Skeletal muscle satellite cell (primary cell): ENCODE results near the gene HIVEP3.
"Not testable (repeated sequence)": the region's sequence is repeated elsewhere in the genome, so short reads cannot be mapped to it uniquely, and the experiment has no call there.

Experiments used
- H3K27me3 ChIP-seq: 2 replicates; pipeline ENCODE4 v1.7.0; 2013; ENCODE audit warnings: low read length; ENCODE audit not compliant: control insufficient read depth, insufficient read depth
- H3K36me3 ChIP-seq: 2 replicates; pipeline ENCODE4 v1.7.0; 2013; ENCODE audit warnings: mild to moderate bottlenecking, control low read depth, low read length; ENCODE audit not compliant: insufficient read depth
- H3K4me1 ChIP-seq: 2 replicates; pipeline ENCODE4 v1.7.0; 2013; ENCODE audit warnings: low read length; ENCODE audit not compliant: control insufficient read depth, insufficient read depth
- H3K4me2 ChIP-seq: 2 replicates; pipeline ENCODE4 v1.7.0; 2013; ENCODE audit warnings: mild to moderate bottlenecking, low read length
- H3K4me3 ChIP-seq: 2 replicates; pipeline ENCODE4 v1.7.0; 2013; ENCODE audit warnings: low read length
- H3K9ac ChIP-seq: 2 replicates; pipeline ENCODE4 v1.7.0; 2013; ENCODE audit warnings: mild to moderate bottlenecking, low read depth, low read length, moderate library complexity
- H3K9me3 ChIP-seq: replicated peaks from 2 replicates; pipeline ENCODE4 v1.7.0; 2013; ENCODE audit warnings: mild to moderate bottlenecking, control low read depth, low read length

Gene HIVEP3

DNA sequence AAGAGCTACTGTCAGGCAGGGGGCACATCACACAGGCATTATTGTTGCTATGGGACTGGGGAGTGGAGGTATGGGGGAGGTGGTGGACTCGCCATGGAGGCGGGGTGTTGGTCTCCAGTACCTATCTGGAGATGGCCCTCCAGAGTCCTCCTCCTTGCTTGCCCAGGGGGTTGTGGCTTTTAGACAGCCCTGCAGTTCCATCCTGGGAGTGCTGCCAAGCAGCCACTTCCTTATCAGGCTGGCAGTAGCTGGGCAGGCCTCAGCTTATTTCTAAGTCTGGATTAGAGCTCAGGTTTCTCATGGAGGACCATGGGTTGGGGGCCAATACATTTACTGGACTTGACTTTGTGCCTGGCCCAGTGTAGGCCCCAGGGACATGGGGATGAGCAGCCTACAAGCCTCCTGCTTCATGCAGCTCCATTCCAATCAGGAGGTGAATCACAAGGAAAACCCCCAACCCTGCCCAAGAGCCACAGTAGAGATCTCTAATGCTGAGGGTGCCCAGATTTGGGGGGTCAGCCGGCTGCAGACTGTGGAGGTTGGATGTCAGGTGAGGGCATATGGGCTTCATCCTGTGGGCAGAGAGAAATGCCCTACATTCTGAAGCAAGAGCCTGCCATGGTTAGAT, 223.5 kb downstream of the HIVEP3 start:
- Histone ChIP-seq H3K9me3 (no peaks in the 10 kb centered on the region), H3K4me1 (no peaks in the 10 kb centered on the region), H3K9ac (no peak overlapping the region), H3K27me3 (no peaks in the 10 kb centered on the region), H3K4me3 (no peak overlapping the region), H3K4me2 (no peak overlapping the region), H3K36me3 (no peaks in the 10 kb centered on the region)

DNA sequence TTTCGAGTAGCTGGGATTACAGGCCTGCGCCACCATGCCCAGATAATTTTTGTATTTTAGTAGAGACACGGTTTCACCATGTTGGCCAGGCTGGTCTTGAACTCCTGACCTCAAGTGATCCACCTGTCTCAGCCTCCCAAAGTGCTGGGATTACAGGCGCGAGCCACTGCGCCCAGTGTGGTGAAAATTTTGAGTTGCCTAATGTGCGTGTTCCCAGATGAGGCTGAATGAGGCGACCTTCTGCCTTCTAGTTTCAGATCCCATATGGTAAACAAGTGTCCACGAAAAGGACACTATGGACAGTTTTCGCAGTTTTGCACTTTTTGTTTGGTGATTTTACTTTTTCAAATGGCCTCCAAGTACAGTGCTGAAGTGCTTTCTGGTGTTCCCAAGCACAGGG, 226.8 kb downstream of the HIVEP3 start:
- H3K36me3 ChIP-seq, H3K4me3 ChIP-seq, H3K4me2 ChIP-seq, H3K4me1 ChIP-seq, H3K27me3 ChIP-seq, H3K9me3 ChIP-seq, H3K9ac ChIP-seq: not testable (repeated sequence)

DNA sequence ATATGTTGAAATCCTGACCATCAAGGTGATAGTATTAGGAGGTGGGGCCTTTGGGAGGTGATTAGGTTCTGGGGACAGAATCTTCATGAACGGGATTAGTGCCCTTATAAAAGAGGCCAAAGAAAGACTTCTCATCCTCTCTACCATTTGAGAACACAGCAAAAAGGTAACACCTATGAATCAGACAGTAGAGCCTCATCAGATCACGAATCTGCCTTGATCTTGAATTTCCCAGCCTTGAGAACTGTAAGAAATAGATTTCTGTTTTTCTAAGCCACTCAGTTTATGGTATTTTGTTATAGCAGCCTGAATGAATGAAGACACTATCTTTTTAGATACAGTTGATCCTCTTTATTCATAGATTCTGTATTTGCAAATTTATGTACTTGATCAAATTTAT, 227.3 kb downstream of the HIVEP3 start:
- no peak overlapping the region for H3K4me2 ChIP-seq
- no peaks in the 10 kb centered on the region for H3K4me1 ChIP-seq
- no peak overlapping the region for H3K9ac ChIP-seq
- H3K27me3 ChIP-seq: no peaks in the 10 kb centered on the region
- no peak overlapping the region for H3K4me3 ChIP-seq
- no peaks in the 10 kb centered on the region for H3K36me3 ChIP-seq
- H3K9me3 ChIP-seq: no peaks in the 10 kb centered on the region

DNA sequence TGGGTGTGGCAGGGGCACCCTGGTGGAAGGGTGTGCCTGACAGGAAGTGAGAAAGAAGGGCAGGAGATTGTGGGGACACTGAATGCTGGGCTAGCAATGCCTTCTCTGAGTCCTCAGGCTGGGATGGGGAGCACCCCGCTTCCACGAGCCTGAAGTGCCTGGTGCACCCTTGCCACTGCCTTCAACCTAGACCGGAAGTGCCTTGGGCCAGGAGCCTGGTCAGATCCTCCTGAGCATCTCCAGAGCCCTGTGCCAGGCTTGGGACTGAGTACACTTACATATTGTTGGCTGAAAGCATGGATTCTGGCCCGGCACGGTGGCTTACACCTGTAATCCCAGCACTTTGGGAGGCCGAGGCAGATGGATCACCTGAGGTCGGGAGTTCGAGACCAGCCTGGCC, 228.4 kb downstream of the HIVEP3 start:
- no peak overlapping the region for H3K4me3 ChIP-seq
- H3K4me2 ChIP-seq: no peak overlapping the region
- H3K4me1 ChIP-seq: no peaks in the 10 kb centered on the region
- H3K9me3 ChIP-seq: no peaks in the 10 kb centered on the region
- H3K36me3 ChIP-seq: no peaks in the 10 kb centered on the region
- no peak overlapping the region for H3K9ac ChIP-seq
- no peaks in the 10 kb centered on the region for H3K27me3 ChIP-seq

DNA sequence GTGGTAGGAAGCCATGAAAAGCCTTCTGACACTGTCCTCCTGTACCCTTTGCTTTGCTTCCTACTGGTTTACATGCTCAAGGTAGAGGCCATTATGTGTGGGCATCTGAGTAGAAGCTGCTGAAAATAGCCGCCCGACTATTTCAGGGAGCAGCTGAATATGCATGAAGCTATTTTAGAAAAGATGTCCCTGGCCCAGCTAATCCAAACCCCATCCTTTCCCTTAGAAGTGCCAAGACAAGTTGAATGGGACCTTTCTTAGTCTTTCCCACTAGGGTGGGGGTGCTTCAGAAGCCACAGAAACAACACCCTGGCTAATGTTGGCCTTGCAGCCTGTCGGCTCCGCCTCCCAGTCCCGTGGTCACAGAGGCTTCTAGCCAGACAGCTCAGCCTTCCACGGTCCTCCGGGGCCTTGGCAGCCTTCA, 229.2 kb downstream of the HIVEP3 start:
- Histone ChIP-seq H3K9ac (no peak overlapping the region), H3K4me2 (no peak overlapping the region), H3K4me1 (peaks cover 3% of the 10 kb centered on the region), H3K27me3 (no peaks in the 10 kb centered on the region), H3K36me3 (no peaks in the 10 kb centered on the region), H3K4me3 (no peak overlapping the region), H3K9me3 (no peaks in the 10 kb centered on the region)

DNA sequence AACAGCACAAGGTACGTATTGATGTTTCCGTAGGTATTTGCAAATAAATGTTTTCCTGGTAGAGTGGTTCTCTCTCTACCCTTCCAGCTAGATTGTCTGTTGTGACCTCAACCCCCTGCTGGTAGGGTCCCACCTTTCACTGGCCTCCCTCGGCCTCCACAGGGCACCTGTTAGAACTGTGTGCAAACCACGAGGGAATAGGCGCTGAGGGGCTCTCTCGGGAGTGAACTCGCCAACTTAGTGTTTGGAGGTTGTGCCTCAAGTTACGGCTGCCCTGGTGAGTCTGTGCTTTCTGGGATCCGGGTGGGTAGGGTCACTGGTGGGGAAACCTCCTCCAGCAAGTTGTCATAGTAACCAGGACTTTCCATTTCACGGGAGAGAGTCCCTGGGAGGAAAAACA, 229.6 kb downstream of the HIVEP3 start:
- no peaks in the 10 kb centered on the region for H3K9me3 ChIP-seq
- no peak overlapping the region for H3K4me2 ChIP-seq
- H3K4me3 ChIP-seq: no peak overlapping the region
- H3K4me1 ChIP-seq: peaks cover 7% of the 10 kb centered on the region
- H3K36me3 ChIP-seq: no peaks in the 10 kb centered on the region
- H3K27me3 ChIP-seq: no peaks in the 10 kb centered on the region
- no peak overlapping the region for H3K9ac ChIP-seq

DNA sequence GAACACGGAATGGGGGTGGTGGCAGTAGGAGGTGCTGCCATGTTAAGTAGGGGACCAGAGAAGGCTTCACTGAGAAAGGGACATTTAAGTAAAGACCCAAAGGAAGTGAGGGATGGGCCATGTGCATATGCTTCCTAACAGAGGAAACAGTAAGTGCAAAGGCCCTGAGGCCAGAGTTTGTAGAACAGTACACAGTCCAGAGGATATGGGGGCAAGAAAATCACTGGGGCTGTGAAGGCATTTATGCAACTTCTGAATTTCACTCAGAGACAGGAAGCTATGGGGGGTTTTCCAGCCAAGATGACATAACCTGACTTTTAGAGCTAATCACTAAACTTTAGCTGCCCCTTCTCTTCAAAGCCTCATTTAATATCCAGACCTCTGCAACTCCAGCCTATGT, 231.7 kb downstream of the HIVEP3 start:
- peaks cover 19% of the 10 kb centered on the region for H3K4me1 ChIP-seq
- H3K36me3 ChIP-seq: no peaks in the 10 kb centered on the region
- H3K9ac ChIP-seq: no peak overlapping the region
- H3K4me3 ChIP-seq: no peak overlapping the region
- no peak overlapping the region for H3K4me2 ChIP-seq
- H3K9me3 ChIP-seq: no peaks in the 10 kb centered on the region
- no peaks in the 10 kb centered on the region for H3K27me3 ChIP-seq

DNA sequence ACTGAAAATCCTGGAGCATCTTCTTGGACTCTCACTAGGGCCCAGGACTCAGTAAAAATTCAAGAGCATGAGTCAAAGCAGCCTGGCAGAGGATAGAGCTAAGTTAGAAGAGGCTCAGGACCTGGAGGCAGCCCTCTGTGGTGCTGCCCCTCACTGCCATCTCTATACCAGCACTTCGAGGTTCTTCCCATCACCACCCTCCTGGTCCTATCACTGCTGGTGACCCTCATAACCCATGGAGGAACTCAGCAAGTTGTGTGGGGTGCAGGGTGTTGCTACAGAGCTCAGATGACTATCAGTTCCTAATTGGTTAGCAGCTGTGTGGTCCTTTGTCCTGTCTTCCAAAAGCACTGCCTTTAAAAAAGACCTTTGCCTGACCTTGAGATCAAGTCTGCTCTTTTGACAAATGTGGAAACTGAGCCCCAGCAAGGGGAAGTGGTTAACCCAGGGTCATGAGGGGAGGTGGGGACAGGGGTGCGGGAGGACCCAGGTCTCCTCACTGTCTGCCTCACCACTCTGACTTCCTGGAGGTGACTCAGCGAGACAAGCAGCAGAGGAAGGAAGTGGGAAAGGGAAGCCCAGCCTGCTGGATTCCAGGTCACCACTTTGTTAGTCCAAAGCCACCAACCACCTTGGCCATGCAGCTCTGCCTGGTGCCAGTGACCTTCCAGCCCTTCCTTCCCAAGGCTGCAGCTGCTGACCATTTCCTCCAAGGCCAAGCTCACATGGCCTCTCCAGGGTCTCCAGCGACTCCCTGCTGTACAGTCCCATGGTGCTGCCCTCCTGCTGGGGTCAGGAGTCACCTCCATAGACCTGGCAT, 234.8 kb downstream of the HIVEP3 start:
- Histone ChIP-seq H3K36me3 (no peaks in the 10 kb centered on the region), H3K4me3 (no peak overlapping the region), H3K9me3 (no peaks in the 10 kb centered on the region), H3K27me3 (no peaks in the 10 kb centered on the region), H3K9ac (no peak overlapping the region), H3K4me2 (no peak overlapping the region), H3K4me1 (peaks cover 22% of the 10 kb centered on the region)

DNA sequence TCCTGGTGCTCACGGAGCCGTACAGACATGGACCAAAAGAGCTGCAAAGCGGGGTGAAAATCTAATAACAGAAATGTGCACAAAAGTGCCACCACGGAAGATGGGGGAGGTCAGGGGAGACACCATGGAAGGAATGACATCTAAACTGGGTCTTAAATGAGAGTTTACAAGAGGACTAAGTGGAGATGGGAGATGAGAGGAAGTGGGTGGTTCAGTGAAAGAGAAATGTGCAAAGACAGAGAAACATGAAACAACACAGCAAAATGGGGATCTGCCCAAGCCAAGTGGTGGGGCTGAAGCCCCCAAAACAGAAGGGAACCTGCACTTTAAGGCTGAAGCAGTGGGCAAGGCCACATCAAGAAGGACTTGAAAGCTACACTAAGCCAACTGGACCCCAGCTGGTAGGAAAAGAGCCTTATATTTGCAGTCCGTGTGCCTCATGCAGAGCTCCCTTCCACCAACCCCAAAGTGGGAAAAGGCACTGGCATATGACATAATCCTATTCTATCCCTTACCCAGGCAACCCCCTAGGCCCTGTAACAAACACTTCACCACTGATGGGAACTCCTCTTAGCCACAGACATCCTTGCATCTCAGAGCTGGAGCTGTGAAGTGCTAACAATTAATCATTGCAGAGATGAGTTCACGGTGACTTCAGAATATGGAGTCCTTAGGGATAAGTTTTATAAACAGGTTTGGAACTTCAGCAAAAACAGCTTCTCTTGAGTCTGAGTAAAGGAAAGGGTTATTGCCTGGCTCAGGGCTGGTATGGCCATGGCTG, 235.7 kb downstream of the HIVEP3 start:
- Histone ChIP-seq H3K4me1 (peaks cover 31% of the 10 kb centered on the region), H3K4me3 (no peak overlapping the region), H3K9ac (no peak overlapping the region), H3K9me3 (no peaks in the 10 kb centered on the region), H3K27me3 (no peaks in the 10 kb centered on the region), H3K36me3 (no peaks in the 10 kb centered on the region), H3K4me2 (no peak overlapping the region)

DNA sequence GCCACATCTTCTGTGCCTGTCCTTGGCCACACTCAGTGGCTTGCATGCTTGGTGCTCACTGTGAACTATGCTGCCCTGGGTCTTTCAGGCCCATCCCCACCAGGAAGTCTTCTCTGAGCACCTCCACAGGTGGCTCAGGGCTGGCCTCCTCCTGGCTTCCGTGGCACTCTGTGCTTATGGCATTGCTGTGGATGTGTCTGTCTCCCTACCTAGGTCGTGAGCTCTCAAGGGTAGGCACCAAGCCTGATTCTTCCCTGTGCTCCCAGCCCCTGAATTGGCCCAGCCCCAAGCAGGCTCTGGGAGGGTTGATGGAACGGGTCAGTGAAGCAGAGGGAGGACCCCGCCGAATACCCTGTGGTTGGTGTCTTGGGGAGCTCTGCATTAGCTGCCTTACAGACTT, 236.6 kb downstream of the HIVEP3 start:
- Histone ChIP-seq H3K9ac (no peak overlapping the region), H3K4me1 (peaks cover 33% of the 10 kb centered on the region), H3K27me3 (no peaks in the 10 kb centered on the region), H3K9me3 (no peaks in the 10 kb centered on the region), H3K36me3 (no peaks in the 10 kb centered on the region), H3K4me3 (no peak overlapping the region), H3K4me2 (no peak overlapping the region)

DNA sequence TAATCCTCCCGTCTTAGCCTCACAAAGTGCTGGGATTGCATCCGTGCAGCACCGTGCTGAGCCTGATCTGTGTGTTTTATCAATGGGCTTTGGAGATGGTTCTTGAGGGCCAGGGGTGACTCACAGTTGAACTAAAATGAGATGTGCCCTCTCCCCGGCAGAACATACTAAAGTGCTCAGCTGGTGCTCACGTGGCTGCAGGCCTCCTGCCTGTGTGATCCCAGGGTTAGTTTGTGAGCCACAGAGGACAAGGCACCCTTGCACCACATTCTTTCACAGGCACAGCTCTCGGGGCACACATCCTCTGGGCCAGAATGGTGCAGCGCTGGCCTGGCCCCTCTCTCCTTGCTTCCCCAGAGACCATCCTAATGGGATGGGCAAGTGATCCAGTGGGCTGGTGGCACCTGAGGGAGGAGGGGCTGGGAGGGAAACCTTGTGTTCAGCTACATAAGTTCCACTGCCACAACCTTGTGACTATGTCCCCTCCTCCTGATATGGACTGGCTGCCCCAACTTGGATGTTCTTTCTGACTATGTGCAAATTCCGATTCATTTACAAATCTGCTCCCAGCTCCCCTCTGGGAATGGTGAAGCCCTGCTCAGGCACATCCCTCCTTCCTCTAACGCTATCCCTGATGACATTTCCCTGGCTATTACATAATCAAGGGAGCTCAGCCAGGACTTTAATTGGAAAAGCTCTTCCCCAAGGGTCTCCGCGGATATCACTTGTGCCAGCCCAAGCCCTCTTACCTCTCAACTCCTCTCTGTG, 237.2 kb downstream of the HIVEP3 start:
- Histone ChIP-seq H3K36me3 (no peaks in the 10 kb centered on the region), H3K4me1 (peaks cover 33% of the 10 kb centered on the region), H3K4me3 (no peak overlapping the region), H3K4me2 (no peak overlapping the region), H3K9ac (no peak overlapping the region), H3K27me3 (no peaks in the 10 kb centered on the region), H3K9me3 (no peaks in the 10 kb centered on the region)
